Ishikawa (cell line): ENCODE data around the gene PPP4R4.

Experiments
- CEBPB ChIP-seq: IDR thresholded peaks from 2 replicates; pipeline ENCODE4 v1.6.1; 2012
- REST ChIP-seq: IDR thresholded peaks from 2 replicates; pipeline ENCODE4 v1.6.1; 2012; ENCODE audit warnings: low read depth, mild to moderate bottlenecking
- TCF12 ChIP-seq: IDR thresholded peaks from 2 replicates; pipeline ENCODE4 v1.6.1; 2012; ENCODE audit warnings: low read depth
- TF ChIP-seq, protein P1 (sequence below): IDR thresholded peaks from 2 replicates; pipeline ENCODE4 v1.6.1; 2012

- TF ChIP-seq, protein P1, sequence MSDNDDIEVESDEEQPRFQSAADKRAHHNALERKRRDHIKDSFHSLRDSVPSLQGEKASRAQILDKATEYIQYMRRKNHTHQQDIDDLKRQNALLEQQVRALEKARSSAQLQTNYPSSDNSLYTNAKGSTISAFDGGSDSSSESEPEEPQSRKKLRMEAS: no peak
- TF ChIP-seq TCF12 (no peak), REST (no peak), CEBPB (no peak)
Measured at GRCh38 chr14:94304243-94304642, 130.1 kb downstream of the PPP4R4 start.
